Liver (tissue), 9 donors: ENCODE measurements around the gene LNX2. TPM values are rescaled to one million over a fixed set of nuclear protein-coding genes. Genes with fewer than 3 reads are reported as not detected.
A peak's percentile ranks its signal among the peaks of the same experiment; 100 is the strongest.

Experiments used
- DNase-seq: peaks from one replicate; pipeline ENCODE4 v3.0.0-alpha.2; 2017; ENCODE audit warnings: low spot score
- H3K27ac ChIP-seq, 2 donors: one replicate each; pipeline ENCODE4 v1.7.0; 2013; ENCODE audit warnings: inconsistent platforms in 2 of 2, low read length in 2 of 2, control low read depth in 1 of 2, low read depth in 1 of 2, mild to moderate bottlenecking in 1 of 2
- H3K27me3 ChIP-seq, 4 donors: one replicate each; pipeline versions ENCODE4 v1.6.1 to v1.7.0; 2013; ENCODE audit warnings: low read length in 3 of 4, inconsistent platforms in 1 of 4, mild to moderate bottlenecking in 1 of 4, moderate library complexity in 1 of 4; ENCODE audit not compliant: control insufficient read depth in 4 of 4, insufficient read depth in 4 of 4
- H3K36me3 ChIP-seq, 4 donors: one replicate each; pipeline versions ENCODE4 v1.6.1 to v1.7.0; 2013; ENCODE audit warnings: low read length in 3 of 4, mild to moderate bottlenecking in 3 of 4, low read depth in 1 of 4, moderate library complexity in 1 of 4; ENCODE audit not compliant: control insufficient read depth in 4 of 4, insufficient read depth in 3 of 4
- H3K4me1 ChIP-seq, 4 donors: one replicate each; pipeline versions ENCODE4 v1.6.1 to v1.7.0; 2013; ENCODE audit warnings: low read length in 3 of 4, mild to moderate bottlenecking in 3 of 4, moderate library complexity in 1 of 4; ENCODE audit not compliant: control insufficient read depth in 4 of 4, insufficient read depth in 4 of 4
- H3K4me3 ChIP-seq, 3 donors: one replicate each; pipeline versions ENCODE4 v1.6.1 to v1.7.0; 2013; ENCODE audit warnings: low read length in 3 of 3, control low read depth in 1 of 3, low read depth in 1 of 3, mild to moderate bottlenecking in 1 of 3
- H3K9ac ChIP-seq, 2 donors: one replicate each; pipeline ENCODE4 v1.7.0; 2013; ENCODE audit warnings: low read length in 2 of 2, mild to moderate bottlenecking in 2 of 2, moderate library complexity in 2 of 2, control low read depth in 1 of 2, low read depth in 1 of 2
- H3K9me3 ChIP-seq, 4 donors: one replicate each; pipeline versions ENCODE4 v1.6.1 to v1.7.0; 2013; ENCODE audit warnings: low read length in 3 of 4; ENCODE audit not compliant: control insufficient read depth in 4 of 4
- EGR1 ChIP-seq, 2 donors: IDR thresholded peaks; 2 replicates each; pipeline ENCODE4 v1.6.1; 2016 to 2018; ENCODE audit warnings: antibody characterized with exemption in 2 of 2, low read depth in 2 of 2
- FOXA2 ChIP-seq: IDR thresholded peaks from 2 replicates; pipeline ENCODE4 v1.6.1; 2016; ENCODE audit warnings: antibody characterized with exemption
- GABPA ChIP-seq, 2 donors: IDR thresholded peaks in 1 of 2; conservative IDR thresholded peaks in 1 of 2; 2 replicates each; pipeline ENCODE4 v1.6.1; 2016; ENCODE audit warnings: antibody characterized with exemption in 2 of 2, mild to moderate bottlenecking in 1 of 2, moderate library complexity in 1 of 2
- HNF4A ChIP-seq, 2 donors: conservative IDR thresholded peaks; 2 replicates each; pipeline ENCODE4 v1.6.1; 2016; ENCODE audit warnings: antibody characterized with exemption in 2 of 2, mild to moderate bottlenecking in 2 of 2
- HNF4G ChIP-seq: IDR thresholded peaks from 2 replicates; pipeline ENCODE4 v1.6.1; 2016; ENCODE audit warnings: antibody characterized with exemption
- JUND ChIP-seq, 2 donors: IDR thresholded peaks; 2 replicates each; pipeline ENCODE4 v1.6.1; 2016; ENCODE audit warnings: antibody characterized with exemption in 2 of 2
- NR2F2 ChIP-seq: IDR thresholded peaks from 2 replicates; pipeline ENCODE4 v1.6.1; 2016; ENCODE audit warnings: antibody characterized with exemption
- RAD21 ChIP-seq, 2 donors: IDR thresholded peaks; 2 replicates each; pipeline ENCODE4 v1.6.1; 2016; ENCODE audit warnings: antibody characterized with exemption in 2 of 2, mild to moderate bottlenecking in 2 of 2
- RXRA ChIP-seq, 2 donors: IDR thresholded peaks; 2 replicates each; pipeline ENCODE4 v1.6.1; 2017 to 2018; ENCODE audit warnings: antibody characterized with exemption in 2 of 2, mild to moderate bottlenecking in 1 of 2
- SP1 ChIP-seq: IDR thresholded peaks from 2 replicates; pipeline ENCODE4 v1.6.1; 2018; ENCODE audit warnings: antibody characterized with exemption, mild to moderate bottlenecking
- TAF1 ChIP-seq: conservative IDR thresholded peaks from 2 replicates; pipeline ENCODE4 v1.6.1; 2016; ENCODE audit warnings: antibody characterized with exemption, mild to moderate bottlenecking
- YY1 ChIP-seq: IDR thresholded peaks from 2 replicates; pipeline ENCODE4 v1.6.1; 2016; ENCODE audit warnings: antibody characterized with exemption, mild to moderate bottlenecking
- WGBS: extraction: QIAGEN DNeasy Blood & Tissue Kit; methylation state at CpG from one replicate; pipeline ENCODE4 v1.1.7; 2013; 5-methylcytosine and 5-hydroxymethylcytosine counted together
- polyA plus RNA-seq, 2 donors: library from polyadenylated mRNA; stranded (reverse) in 1 of 2; unstranded in 1 of 2; fragments of 200-250 nt in 1 of 2; fragments of >200 nt in 1 of 2; fragmentation: Nextera tagmentation in 1 of 2; extraction: Ambion mirVana in 1 of 2; gene quantifications; one replicate each; pipeline versions ENCODE4 v1.2.1 to v1.2.3, GENCODE V29; 2013 to 2015
- total RNA-seq, 2 donors: library from RNA; depleted of rRNA; stranded (reverse); fragments of >200 nt; gene quantifications; one replicate each; pipeline ENCODE4 v1.2.3, GENCODE V29; 2014
- TF ChIP-seq, protein P1 (sequence below): IDR thresholded peaks from 2 replicates; pipeline ENCODE4 v1.6.1; 2016; ENCODE audit warnings: antibody characterized with exemption
- TF ChIP-seq, protein P2 (sequence below): IDR thresholded peaks from 2 replicates; pipeline ENCODE4 v1.6.1; 2016; ENCODE audit warnings: antibody characterized with exemption
- TF ChIP-seq, protein P3 (sequence below): IDR thresholded peaks from 2 replicates; pipeline ENCODE4 v1.6.1; 2016; ENCODE audit warnings: antibody characterized with exemption
- donor health status: healthy.
- donor health status: healthy.
- donor health status: healthy.
- donor health status: healthy.
- donor health status: healthy.

LNX2 gene
- total and polyA plus RNA-seq, 4 donors, result 6.2 to 25.9 (median 13.3) TPM

DNA sequence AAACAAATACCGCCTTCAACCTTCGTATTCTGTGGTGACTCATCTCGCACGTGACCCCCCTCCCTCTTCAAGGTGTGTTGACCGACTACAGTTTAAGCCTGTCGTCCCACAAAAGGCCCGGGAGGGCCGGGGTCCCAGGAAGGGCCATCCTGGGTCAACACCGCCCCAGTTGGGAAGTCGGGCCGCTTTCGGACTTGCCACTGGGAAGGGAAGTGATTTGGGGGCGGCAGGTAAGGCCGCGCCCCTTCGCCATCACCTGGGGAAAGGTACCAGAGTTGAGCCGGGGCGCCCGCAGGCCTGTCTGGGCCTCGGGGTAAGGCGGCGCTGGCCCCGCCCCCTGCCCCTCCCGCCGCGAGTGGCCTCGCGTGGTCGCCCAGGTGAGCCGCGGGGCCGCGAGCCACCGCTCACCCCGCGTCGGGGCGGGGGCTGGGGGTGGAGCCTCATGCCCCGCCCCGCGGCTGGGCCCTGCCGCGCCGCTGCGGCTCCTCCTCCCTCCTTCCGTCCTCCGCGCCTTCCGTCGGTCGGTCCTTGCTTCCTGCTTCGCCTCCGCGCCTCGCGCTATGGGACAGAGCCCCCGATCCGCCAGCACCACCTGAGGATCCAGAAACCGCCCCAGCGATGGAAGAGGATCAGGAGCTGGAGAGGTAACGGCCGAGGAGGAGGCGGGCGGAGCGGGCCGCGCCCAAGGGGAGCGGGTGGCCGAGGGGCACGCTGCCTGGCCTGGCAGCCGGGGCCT lies 1.2 kb upstream of the LNX2 start, which contains the start of gene POLR1D:
POLR1D (plus strand) TSS at position 527 of the 736 bp plus-strand sequence; CDS start at position 619, 92 bp downstream.
- Histone ChIP-seq H3K9ac (peak within 1 kb of the TSS; percentile 90 to 97), H3K27me3 (no peaks in the 10 kb centered on the region), H3K27ac (peak within 1 kb of the TSS; percentile 99), H3K9me3 (no peaks in the 10 kb centered on the region), H3K4me3 (peak within 1 kb of the TSS; percentile 67 to 98 (median 79)), H3K36me3 (peaks cover 0 to 2% (median 0%) of the 10 kb centered on the region in 4 donors), H3K4me1 (peaks cover 4 to 55% (median 39%) of the 10 kb centered on the region in 4 donors)
- TF ChIP-seq HNF4G (no peak), FOXA2 (no peak), JUND (IDR thresholded peaks at IDR 0.05) (peak; percentile 70 to 78), HNF4A (conservative IDR thresholded peaks at IDR 0.05) (no peak), RAD21 (IDR thresholded peaks at IDR 0.05) (no peak), RXRA (IDR thresholded peaks at IDR 0.05) (peak in 1 of 2 donors; percentile 8), NR2F2 (no peak), GABPA (IDR thresholded peaks at IDR 0.05 in 1 of 2, conservative IDR thresholded peaks at IDR 0.05 in 1 of 2) (peak in 1 of 2 donors; percentile 69)
- TF ChIP-seq, protein P1, sequence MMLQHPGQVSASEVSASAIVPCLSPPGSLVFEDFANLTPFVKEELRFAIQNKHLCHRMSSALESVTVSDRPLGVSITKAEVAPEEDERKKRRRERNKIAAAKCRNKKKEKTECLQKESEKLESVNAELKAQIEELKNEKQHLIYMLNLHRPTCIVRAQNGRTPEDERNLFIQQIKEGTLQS, result peak; percentile 58
- under 1% methylated on average over 71 of the region's 71 CpGs for WGBS
- DNase-seq, result peak; percentile 84

DNA sequence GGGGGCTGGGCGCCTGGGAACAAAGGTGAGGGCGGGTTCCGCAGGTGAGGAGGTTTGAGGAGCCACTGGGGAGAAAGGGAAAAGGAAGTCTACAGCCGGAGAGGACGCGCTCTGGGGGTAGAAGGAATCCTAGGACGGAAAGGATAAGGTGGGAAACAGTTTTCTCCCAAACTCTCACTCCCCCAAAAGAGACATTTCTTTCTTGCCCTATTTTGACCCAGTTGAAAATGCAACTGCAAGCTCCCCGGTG lies 712 bp upstream of the LNX2 start:
- no peaks in the 10 kb centered on the region for H3K27me3 ChIP-seq
- TF ChIP-seq, protein P2, sequence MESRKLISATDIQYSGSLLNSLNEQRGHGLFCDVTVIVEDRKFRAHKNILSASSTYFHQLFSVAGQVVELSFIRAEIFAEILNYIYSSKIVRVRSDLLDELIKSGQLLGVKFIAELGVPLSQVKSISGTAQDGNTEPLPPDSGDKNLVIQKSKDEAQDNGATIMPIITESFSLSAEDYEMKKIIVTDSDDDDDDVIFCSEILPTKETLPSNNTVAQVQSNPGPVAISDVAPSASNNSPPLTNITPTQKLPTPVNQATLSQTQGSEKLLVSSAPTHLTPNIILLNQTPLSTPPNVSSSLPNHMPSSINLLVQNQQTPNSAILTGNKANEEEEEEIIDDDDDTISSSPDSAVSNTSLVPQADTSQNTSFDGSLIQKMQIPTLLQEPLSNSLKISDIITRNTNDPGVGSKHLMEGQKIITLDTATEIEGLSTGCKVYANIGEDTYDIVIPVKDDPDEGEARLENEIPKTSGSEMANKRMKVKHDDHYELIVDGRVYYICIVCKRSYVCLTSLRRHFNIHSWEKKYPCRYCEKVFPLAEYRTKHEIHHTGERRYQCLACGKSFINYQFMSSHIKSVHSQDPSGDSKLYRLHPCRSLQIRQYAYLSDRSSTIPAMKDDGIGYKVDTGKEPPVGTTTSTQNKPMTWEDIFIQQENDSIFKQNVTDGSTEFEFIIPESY, result no peak
- TF ChIP-seq SP1 (no peak), NR2F2 (no peak), YY1 (no peak), GABPA (IDR thresholded peaks at IDR 0.05 in 1 of 2, conservative IDR thresholded peaks at IDR 0.05 in 1 of 2) (no peak), RAD21 (IDR thresholded peaks at IDR 0.05) (no peak), FOXA2 (no peak), TAF1 (no peak), EGR1 (IDR thresholded peaks at IDR 0.05; ENCODE audit: low read depth in 2 of 2) (no peak), JUND (IDR thresholded peaks at IDR 0.05) (no peak)
- TF ChIP-seq, protein P3, sequence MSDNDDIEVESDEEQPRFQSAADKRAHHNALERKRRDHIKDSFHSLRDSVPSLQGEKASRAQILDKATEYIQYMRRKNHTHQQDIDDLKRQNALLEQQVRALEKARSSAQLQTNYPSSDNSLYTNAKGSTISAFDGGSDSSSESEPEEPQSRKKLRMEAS, result no peak
- H3K27ac ChIP-seq, result peak overlapping the region; percentile 99
- under 1% methylated on average over 8 of the region's 8 CpGs for WGBS
- no peaks in the 10 kb centered on the region for H3K9me3 ChIP-seq
- H3K9ac ChIP-seq, result peak overlapping the region; percentile 90 to 97
- H3K4me1 ChIP-seq, result peaks cover 7 to 57% (median 39%) of the 10 kb centered on the region in 4 donors
- H3K36me3 ChIP-seq, result peaks cover 0 to 2% (median 0%) of the 10 kb centered on the region in 4 donors
- DNase-seq, result no peak
- peak overlapping the region; percentile 67 to 98 (median 79) for H3K4me3 ChIP-seq
